HG03558 (cell line): ENCODE measurements around the gene CASP10.
"Not testable (repeated sequence)": the region's sequence is repeated elsewhere in the genome, so short reads cannot be mapped to it uniquely, and the experiment has no call there.

ENCODE experiments used
- ATAC-seq: cut with Tn5 transposase; IDR thresholded peaks from one replicate; pipeline ENCODE4 v1.9.1; 2021; ENCODE audit warnings: moderate number of reproducible peaks; ENCODE audit not compliant: unreplicated experiment; ENCODE audit errors: extremely low read depth

Gene CASP10, protein sequence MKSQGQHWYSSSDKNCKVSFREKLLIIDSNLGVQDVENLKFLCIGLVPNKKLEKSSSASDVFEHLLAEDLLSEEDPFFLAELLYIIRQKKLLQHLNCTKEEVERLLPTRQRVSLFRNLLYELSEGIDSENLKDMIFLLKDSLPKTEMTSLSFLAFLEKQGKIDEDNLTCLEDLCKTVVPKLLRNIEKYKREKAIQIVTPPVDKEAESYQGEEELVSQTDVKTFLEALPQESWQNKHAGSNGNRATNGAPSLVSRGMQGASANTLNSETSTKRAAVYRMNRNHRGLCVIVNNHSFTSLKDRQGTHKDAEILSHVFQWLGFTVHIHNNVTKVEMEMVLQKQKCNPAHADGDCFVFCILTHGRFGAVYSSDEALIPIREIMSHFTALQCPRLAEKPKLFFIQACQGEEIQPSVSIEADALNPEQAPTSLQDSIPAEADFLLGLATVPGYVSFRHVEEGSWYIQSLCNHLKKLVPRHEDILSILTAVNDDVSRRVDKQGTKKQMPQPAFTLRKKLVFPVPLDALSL

DNA sequence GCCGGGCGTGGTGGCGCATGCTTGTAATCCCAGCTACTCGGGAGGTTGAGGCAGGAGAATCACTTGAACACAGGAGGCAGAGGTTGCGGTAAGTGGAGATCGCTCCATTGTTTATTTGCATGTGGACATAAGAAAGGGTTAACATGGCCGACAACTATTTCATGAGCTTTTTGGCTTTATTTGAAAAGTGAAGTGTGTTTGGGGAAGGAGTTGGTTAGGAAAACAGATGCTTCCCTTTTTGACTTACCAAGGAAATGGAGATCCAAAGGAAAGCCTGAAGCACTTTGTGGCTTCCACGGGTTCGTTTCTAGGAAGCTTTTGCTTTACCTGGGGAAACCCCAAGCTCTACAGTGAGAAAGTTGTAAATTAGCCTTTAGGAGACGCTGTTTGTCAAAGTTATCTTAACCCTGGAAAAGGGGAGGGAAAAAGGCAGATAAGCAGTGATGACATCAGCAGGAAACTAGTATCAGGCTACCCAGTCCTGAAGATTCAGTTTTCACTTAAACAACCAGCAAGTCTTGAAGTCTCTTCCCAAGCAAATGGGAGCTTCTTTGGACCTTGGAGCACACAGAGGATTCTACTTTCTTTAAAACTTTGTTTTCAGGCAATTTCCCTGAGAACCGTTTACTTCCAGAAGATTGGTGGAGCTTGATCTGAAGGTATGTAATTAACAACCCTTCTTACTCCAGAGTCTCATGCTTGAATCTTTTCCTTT is at the start of gene CASP10:
Gene CASP10 (plus strand): TSS at position 492 of the 715 bp plus-strand sequence. CDS start 2,637 bp downstream, outside the sequence.
- peak; percentile 54 for ATAC-seq

- ATAC-seq: no peak
Observed at GRCh38 chr2:201135386-201135785, 47.6 kb upstream of the CASP10 start.

- ATAC-seq: no peak
Observed at GRCh38 chr2:201136889-201137321, 46.0 kb upstream of the CASP10 start.

DNA sequence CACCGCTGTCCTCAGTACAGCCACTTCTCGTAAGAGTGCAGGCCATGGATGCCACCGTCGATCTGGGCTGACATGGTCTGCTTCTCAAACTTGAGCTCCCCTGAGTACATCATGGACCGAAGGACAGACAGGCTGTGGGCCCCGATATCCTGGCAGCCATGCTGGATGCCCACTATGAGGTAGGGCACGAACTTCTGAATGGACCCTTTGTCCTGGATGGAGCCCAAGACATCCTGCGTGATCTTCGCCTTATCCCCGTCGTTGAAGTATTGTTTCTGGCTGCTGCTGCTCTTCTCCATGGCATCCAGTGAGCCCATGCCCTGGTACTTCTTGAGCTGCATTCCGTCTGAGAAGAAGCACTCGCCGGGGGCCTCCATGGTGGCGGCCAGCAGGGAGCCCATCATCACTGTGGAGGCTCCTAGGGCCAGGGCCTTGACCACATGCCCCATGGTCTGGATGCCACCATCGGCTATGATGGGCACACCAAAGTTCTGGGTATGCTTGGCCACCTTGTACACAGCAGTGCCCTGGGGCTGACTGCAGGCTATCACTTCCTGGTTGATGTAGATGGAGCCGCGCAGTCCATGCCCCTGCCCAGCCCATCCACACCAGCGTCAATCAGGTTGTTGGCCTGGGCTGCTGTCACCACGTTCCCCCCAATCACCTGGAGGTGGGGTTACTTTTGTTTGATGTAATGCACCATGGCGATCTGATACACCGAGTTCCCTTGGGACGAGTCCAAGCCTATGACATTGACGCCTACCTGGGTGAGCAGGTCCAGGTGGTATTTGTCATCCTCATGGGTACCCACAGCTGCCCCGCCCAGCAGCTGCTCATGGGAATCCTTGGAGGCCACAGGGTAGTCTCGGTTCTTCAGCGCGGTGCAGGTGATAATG is 45.2 kb upstream of the CASP10 start:
- ATAC-seq: no peak

- ATAC-seq: no peak
Observed at GRCh38 chr2:201138401-201138970, 44.5 kb upstream of the CASP10 start.

DNA sequence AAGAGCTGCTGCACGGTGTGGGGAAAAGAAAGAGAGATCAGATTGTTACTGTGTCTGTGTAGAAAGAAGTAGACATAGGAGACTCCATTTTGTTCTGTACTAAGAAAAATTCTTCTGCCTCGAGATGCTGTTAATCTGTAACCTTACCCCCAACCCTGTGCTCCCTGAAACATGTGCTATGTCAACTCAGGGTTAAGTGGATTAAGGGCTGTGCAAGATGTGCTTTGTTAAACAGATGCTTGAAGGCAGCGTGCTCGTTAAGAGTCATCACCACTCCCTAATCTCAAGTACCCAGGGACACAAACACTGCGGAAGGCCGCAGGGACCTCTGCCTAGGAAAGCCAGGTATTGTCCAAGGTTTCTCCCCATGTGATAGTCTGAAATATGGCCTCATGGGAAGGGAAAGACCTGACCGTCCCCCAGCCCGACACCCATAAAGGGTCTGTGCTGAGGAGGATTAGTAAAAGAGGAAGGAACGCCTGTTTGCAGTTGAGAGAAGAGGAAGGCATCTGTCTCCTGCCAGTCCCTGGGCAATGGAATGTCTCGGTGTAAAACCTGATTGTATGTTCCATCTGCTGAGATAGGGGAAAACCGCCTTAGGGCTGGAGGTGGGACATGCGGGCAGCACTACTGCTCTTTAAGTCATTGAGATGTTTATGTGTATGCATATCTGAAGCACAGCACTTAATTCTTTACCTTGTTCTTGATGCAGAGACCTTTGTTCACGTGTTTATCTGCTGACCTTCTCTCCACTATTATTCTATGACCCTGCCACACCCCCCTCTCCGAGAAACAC is 43.8 kb upstream of the CASP10 start:
- ATAC-seq: not testable (repeated sequence)

- no peak for ATAC-seq
Observed at GRCh38 chr2:201139836-201140604, 42.9 kb upstream of the CASP10 start.

- ATAC-seq: no peak
Observed at GRCh38 chr2:201144101-201145051, 38.6 kb upstream of the CASP10 start.

DNA sequence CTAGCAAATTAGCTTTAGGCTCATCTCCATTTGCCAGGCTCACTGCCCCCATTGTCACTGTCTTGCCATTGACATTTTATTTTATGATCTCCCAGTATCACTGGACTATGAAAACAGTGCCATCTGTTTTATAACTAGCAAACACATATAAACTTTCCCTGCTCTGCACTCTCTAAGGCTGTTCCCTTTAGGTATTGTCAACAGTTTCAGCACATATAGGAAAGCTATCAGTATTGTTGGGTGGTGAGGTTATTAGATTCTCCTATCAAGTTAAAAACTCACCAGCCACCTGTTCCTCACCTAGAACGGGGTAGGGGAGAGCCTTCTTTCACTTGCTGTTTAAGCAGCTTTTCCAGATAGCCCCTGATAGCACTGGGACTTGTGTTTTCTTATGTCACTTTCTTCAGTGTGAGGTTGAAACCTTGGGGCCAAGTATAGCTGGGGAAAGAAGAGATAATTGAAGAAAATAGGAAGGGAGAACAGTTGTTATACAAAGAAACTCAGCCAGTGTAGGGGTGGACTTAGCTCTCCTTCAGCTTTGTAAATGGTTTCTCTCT is 34.4 kb upstream of the CASP10 start:
- no peak for ATAC-seq

GRCh38 chr2:201149064-201149820 is 33.7 kb upstream of the CASP10 start:
- no peak for ATAC-seq

DNA sequence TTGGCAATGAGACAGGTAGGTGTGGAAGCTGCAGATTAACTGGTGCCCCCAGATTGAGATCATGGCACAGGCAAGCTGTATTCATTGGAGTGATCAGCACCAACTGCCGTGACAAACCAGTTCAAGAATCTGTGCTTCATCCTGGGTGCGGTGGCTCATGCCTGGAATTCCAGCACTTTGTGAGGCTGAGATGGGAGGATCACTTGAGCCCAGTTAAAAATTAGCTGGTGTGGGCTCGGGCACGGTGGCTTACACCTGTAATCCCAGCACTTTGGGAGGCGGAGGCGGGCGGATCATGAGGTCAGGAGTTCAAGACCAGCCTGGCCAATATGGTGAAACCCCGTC is 33.1 kb upstream of the CASP10 start:
- ATAC-seq: not testable (repeated sequence)

- no peak for ATAC-seq
Observed at GRCh38 chr2:201150454-201151020, 32.4 kb upstream of the CASP10 start.

DNA sequence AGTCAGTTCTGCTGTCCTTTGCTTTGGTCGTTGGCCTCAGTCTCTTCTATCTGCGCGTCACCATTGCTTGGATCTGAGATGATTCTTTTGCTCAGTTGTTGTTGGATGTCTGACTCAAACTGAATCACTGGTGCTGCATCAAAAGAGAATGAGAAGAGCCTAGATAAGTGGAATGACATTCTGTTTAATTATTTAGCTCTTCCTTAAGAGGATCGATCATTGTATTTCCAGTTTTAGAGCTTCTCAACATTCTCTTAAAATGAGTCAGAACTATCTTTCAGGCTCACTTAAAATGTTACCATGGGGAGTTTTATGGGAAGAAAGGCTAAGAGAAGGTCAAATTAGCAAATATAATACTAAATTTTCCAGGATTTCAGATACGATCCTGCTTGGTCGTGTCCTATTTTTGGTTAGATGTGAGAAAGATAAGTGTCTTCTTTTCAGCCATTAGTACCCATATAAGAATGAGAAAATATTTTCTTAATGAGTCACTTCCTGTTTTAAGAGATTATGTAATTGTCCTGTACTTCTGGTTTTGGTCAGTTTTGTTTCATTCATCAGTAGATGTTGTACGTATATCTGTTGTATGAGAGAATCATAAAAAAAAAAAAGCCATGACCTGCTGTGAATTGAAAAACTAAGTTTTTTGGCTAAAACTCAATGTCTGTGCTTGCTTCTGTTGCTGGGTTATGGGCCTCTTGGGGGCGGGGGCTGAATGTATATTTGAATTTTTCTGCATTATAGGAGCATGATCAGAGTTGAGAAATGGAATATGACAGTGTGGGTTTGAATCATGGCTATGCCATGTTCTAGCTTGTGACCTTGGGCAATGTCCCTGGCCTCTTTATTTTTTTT is 31.6 kb upstream of the CASP10 start:
- ATAC-seq: peak; percentile 84

GRCh38 chr2:201152517-201152916 is 30.4 kb upstream of the CASP10 start:
- no peak for ATAC-seq
